HUES64 (cell line): ENCODE results near the gene LTBR.
"Not testable (repeated sequence)": the region's sequence is repeated elsewhere in the genome, so short reads cannot be mapped to it uniquely, and the experiment has no call there.

Experiments
- H3K27ac ChIP-seq: 2 replicates; pipeline ENCODE4 v1.7.0; 2013; ENCODE audit warnings: low read depth, low read length, inconsistent platforms
- H3K27me3 ChIP-seq: 2 replicates; pipeline ENCODE4 v1.6.1; 2013; ENCODE audit warnings: mild to moderate bottlenecking, low read length; ENCODE audit not compliant: insufficient read depth
- H3K36me3 ChIP-seq: 2 replicates; pipeline ENCODE4 v1.6.1; 2013; ENCODE audit warnings: mild to moderate bottlenecking, low read length; ENCODE audit not compliant: insufficient read depth
- H3K4me1 ChIP-seq: 2 replicates; pipeline ENCODE4 v1.6.1; 2013; ENCODE audit warnings: mild to moderate bottlenecking, low read length, moderate library complexity; ENCODE audit not compliant: insufficient read depth
- H3K4me3 ChIP-seq: 2 replicates; pipeline ENCODE4 v1.5.1; 2013; ENCODE audit warnings: mild to moderate bottlenecking, low read length, moderate library complexity
- H3K9ac ChIP-seq: 2 replicates; pipeline ENCODE4 v1.6.1; 2013; ENCODE audit warnings: mild to moderate bottlenecking, low read depth, low read length
- H3K9me3 ChIP-seq: 2 replicates; pipeline ENCODE4 v1.6.1; 2013; ENCODE audit warnings: low read depth, low read length; ENCODE audit not compliant: insufficient read depth
- WGBS: fragments of 150-250, 120-280 bp; methylation state at CpG from one replicate; pipeline ENCODE4 v1.1.7; 2013; ENCODE audit warnings: missing lambda C conversion rate; 5-methylcytosine and 5-hydroxymethylcytosine counted together

LTBR gene

GRCh38 chr12:6423267-6424007 lies 39.5 kb downstream of the LTBR start:
- H3K4me3 ChIP-seq: no peak overlapping the region
- H3K9me3 ChIP-seq: no peaks in the 10 kb centered on the region
- 22% methylated on average over 9 of the region's 9 CpGs for WGBS
- H3K9ac ChIP-seq: no peak overlapping the region
- no peak overlapping the region for H3K27ac ChIP-seq
- H3K36me3 ChIP-seq: no peaks in the 10 kb centered on the region
- 0 out of 2 replicates have a peak, but pooled peaks cover 3% of the 10 kb centered on the region for H3K4me1 ChIP-seq
- H3K27me3 ChIP-seq: no peaks in the 10 kb centered on the region

DNA sequence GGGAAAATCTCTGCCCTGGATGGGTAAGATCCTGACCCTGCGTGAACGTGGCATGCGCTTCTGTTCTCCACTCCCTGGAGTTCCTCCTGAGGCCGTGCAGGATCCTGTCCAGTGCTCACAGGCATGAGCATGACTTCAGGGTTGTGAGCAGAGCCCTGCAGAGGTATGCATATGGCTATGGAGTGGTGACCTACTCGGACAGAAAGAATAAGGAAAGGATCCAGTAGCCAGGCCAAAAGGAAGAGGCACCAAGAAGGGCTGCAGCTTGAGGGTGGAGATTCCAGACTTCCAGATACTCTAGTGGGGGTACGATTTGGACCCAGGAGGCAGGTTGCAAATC lies 40.0 kb downstream of the LTBR start:
- 80% methylated on average over 6 of the region's 6 CpGs for WGBS
- no peak overlapping the region for H3K27ac ChIP-seq
- H3K9ac ChIP-seq: no peak overlapping the region

GRCh38 chr12:6424866-6425265 lies 40.9 kb downstream of the LTBR start:
- Histone ChIP-seq H3K4me3 (no peak overlapping the region), H3K4me1 (0 out of 2 replicates have a peak, but pooled peaks cover 3% of the 10 kb centered on the region)
- 91% methylated on average over 8 of the region's 8 CpGs for WGBS

More for the DNA sequence above, 40.0 kb downstream of the LTBR start:
- H3K9me3 ChIP-seq: no peaks in the 10 kb centered on the region
- H3K27me3 ChIP-seq: no peaks in the 10 kb centered on the region
- 0 out of 2 replicates have a peak, but pooled peaks cover 3% of the 10 kb centered on the region for H3K4me1 ChIP-seq
- H3K4me3 ChIP-seq: no peak overlapping the region
- no peaks in the 10 kb centered on the region for H3K36me3 ChIP-seq

DNA sequence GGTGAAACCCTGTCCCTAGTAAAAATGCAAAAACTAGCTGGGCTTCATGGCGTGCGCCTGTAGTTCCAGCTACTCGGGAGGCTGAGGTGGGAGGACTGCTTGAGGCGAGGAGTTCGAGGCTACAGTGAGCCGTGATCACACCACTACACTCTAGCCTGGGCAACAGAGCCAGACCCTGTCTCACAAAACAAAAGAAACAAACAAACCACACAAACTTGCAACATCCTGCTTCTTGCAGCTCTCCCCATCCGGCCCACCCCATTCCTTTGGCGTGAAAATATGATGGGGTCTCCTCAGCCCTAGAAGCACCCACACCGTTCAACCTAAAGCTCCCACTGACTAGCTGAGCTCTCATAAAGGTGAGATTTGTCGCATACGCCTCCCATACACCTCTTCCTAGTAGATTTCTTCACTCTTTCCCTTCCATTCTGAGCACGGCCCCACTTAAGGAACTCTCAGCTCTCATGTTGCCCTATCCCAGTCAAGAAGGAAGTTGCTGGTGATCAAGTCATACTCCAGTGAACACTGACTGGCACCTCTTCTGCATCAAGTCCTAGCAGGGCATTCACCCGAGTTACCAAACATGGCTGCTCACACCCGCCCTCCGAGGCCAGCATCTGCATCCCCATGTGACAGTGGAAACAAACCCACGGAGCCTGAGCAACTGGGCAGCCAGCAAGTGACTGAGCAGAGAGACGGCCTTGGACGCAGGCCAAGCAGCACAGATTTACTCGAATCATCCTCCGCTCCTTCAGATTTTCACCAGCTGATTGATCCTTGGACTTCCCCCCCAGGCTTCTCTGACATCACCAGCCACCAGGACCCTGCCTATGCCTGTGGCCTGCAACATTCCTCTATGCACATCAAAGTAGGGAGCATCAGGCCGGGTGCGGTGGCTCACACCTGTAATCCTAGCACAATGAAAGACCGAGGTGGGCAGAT lies 41.9 kb downstream of the LTBR start:
- Histone ChIP-seq H3K4me1 (0 out of 2 replicates have a peak, but pooled peaks cover 3% of the 10 kb centered on the region), H3K27ac (no peak overlapping the region), H3K9me3 (no peaks in the 10 kb centered on the region), H3K9ac (no peak overlapping the region), H3K36me3 (no peaks in the 10 kb centered on the region), H3K4me3 (no peak overlapping the region), H3K27me3 (no peaks in the 10 kb centered on the region)
- 95% methylated on average over 23 of the region's 23 CpGs for WGBS

More at GRCh38 chr12:6424866-6425265, 40.9 kb downstream of the LTBR start:
- Histone ChIP-seq H3K27ac (no peak overlapping the region), H3K9me3 (no peaks in the 10 kb centered on the region), H3K9ac (no peak overlapping the region), H3K36me3 (no peaks in the 10 kb centered on the region), H3K27me3 (no peaks in the 10 kb centered on the region)

GRCh38 chr12:6426882-6427671 lies 43.1 kb downstream of the LTBR start:
- Histone ChIP-seq H3K4me1 (peaks cover 3% of the 10 kb centered on the region; the same call in 1 of the 2 replicates), H3K27ac (no peak overlapping the region), H3K27me3 (no peaks in the 10 kb centered on the region), H3K36me3 (no peaks in the 10 kb centered on the region), H3K9me3 (no peaks in the 10 kb centered on the region), H3K4me3 (no peak overlapping the region), H3K9ac (no peak overlapping the region)
- 94% methylated on average over 14 of the region's 14 CpGs for WGBS

- not testable (repeated sequence) for H3K27ac ChIP-seq, H3K9ac ChIP-seq, H3K27me3 ChIP-seq, H3K4me3 ChIP-seq, H3K9me3 ChIP-seq, H3K4me1 ChIP-seq, H3K36me3 ChIP-seq
- 96% methylated on average over 9 of the region's 10 CpGs for WGBS
These were observed 43.8 kb downstream of the LTBR start for GRCh38 chr12:6427796-6428195.

- WGBS: 94% methylated on average over 3 of the region's 3 CpGs
- Histone ChIP-seq H3K9ac (no peak overlapping the region), H3K9me3 (no peaks in the 10 kb centered on the region), H3K27me3 (no peaks in the 10 kb centered on the region), H3K36me3 (no peaks in the 10 kb centered on the region), H3K4me1 (peaks cover 3% of the 10 kb centered on the region; the same call in 1 of the 2 replicates), H3K4me3 (no peak overlapping the region), H3K27ac (no peak overlapping the region)
These were observed 44.4 kb downstream of the LTBR start for GRCh38 chr12:6428326-6428725.

GRCh38 chr12:6430124-6430989 lies 46.4 kb downstream of the LTBR start:
- no peaks in the 10 kb centered on the region for H3K36me3 ChIP-seq
- WGBS: 93% methylated on average over 17 of the region's 19 CpGs
- H3K4me1 ChIP-seq: peaks cover 7% of the 10 kb centered on the region
- no peak overlapping the region for H3K4me3 ChIP-seq
- no peaks in the 10 kb centered on the region for H3K9me3 ChIP-seq
- no peak overlapping the region for H3K9ac ChIP-seq
- no peak overlapping the region for H3K27ac ChIP-seq
- no peaks in the 10 kb centered on the region for H3K27me3 ChIP-seq

- no peaks in the 10 kb centered on the region for H3K9me3 ChIP-seq
- H3K36me3 ChIP-seq: no peaks in the 10 kb centered on the region
- no peak overlapping the region for H3K27ac ChIP-seq
- 93% methylated on average over 4 of the region's 5 CpGs for WGBS
- H3K4me1 ChIP-seq: peaks cover 7% of the 10 kb centered on the region
- no peak overlapping the region for H3K4me3 ChIP-seq
- no peak overlapping the region for H3K9ac ChIP-seq
- no peaks in the 10 kb centered on the region for H3K27me3 ChIP-seq
These were observed 49.0 kb downstream of the LTBR start for GRCh38 chr12:6432991-6433390.
